HUES6 (cell line): ENCODE data around the gene DACH1.
"Not testable (repeated sequence)": the region's sequence is repeated elsewhere in the genome, so short reads cannot be mapped to it uniquely, and the experiment has no call there.

Source experiments
- H3K27ac ChIP-seq: 2 replicates; pipeline ENCODE4 v1.7.0; 2013; ENCODE audit warnings: low read depth, mild to moderate bottlenecking, low read length, inconsistent platforms
- H3K27me3 ChIP-seq: 2 replicates; pipeline ENCODE4 v1.6.1; 2013; ENCODE audit warnings: low read length; ENCODE audit not compliant: control insufficient read depth, insufficient read depth
- H3K36me3 ChIP-seq: 2 replicates; pipeline ENCODE4 v1.6.1; 2013; ENCODE audit warnings: low read length; ENCODE audit not compliant: control insufficient read depth, insufficient read depth
- H3K4me1 ChIP-seq: 2 replicates; pipeline ENCODE4 v1.6.1; 2013; ENCODE audit warnings: low read length; ENCODE audit not compliant: control insufficient read depth, insufficient read depth
- H3K4me3 ChIP-seq: 2 replicates; pipeline ENCODE4 v1.5.1; 2013; ENCODE audit warnings: low read depth, low read length
- H3K9ac ChIP-seq: one replicate; pipeline ENCODE4 v1.6.1; 2013; ENCODE audit warnings: mild to moderate bottlenecking, low read length
- H3K9me3 ChIP-seq: 2 replicates; pipeline ENCODE4 v1.6.1; 2013; ENCODE audit warnings: low read depth, low read length; ENCODE audit not compliant: control insufficient read depth, insufficient read depth

The DACH1 gene

GRCh38 chr13:71853725-71854124 lies 13.3 kb downstream of the DACH1 start:
- Histone ChIP-seq H3K27me3 (no peaks in the 10 kb centered on the region), H3K9me3 (no peaks in the 10 kb centered on the region), H3K4me1 (no peaks in the 10 kb centered on the region), H3K9ac (no peak overlapping the region), H3K36me3 (no peaks in the 10 kb centered on the region), H3K27ac (no peak overlapping the region), H3K4me3 (no peak overlapping the region)

- no peaks in the 10 kb centered on the region for H3K9me3 ChIP-seq
- no peaks in the 10 kb centered on the region for H3K36me3 ChIP-seq
- no peak overlapping the region for H3K27ac ChIP-seq
- no peak overlapping the region for H3K4me3 ChIP-seq
- no peaks in the 10 kb centered on the region for H3K4me1 ChIP-seq
- H3K27me3 ChIP-seq, result no peaks in the 10 kb centered on the region
- H3K9ac ChIP-seq, result no peak overlapping the region
These were observed 14.3 kb downstream of the DACH1 start for GRCh38 chr13:71852736-71853135.

GRCh38 chr13:71851498-71852409 lies 15.2 kb downstream of the DACH1 start:
- Histone ChIP-seq H3K4me3 (no peak overlapping the region), H3K9ac (no peak overlapping the region)

GRCh38 chr13:71842003-71842402 lies 25.0 kb downstream of the DACH1 start:
- no peaks in the 10 kb centered on the region for H3K36me3 ChIP-seq
- no peak overlapping the region for H3K27ac ChIP-seq
- H3K4me1 ChIP-seq, result no peaks in the 10 kb centered on the region
- no peaks in the 10 kb centered on the region for H3K27me3 ChIP-seq
- H3K9ac ChIP-seq, result no peak overlapping the region
- H3K9me3 ChIP-seq, result no peaks in the 10 kb centered on the region
- no peak overlapping the region for H3K4me3 ChIP-seq

More at GRCh38 chr13:71851498-71852409, 15.2 kb downstream of the DACH1 start:
- no peaks in the 10 kb centered on the region for H3K36me3 ChIP-seq
- no peaks in the 10 kb centered on the region for H3K4me1 ChIP-seq
- no peaks in the 10 kb centered on the region for H3K27me3 ChIP-seq
- no peaks in the 10 kb centered on the region for H3K9me3 ChIP-seq
- H3K27ac ChIP-seq, result no peak overlapping the region

GRCh38 chr13:71838842-71839241 lies 28.2 kb downstream of the DACH1 start:
- Histone ChIP-seq H3K27ac (no peak overlapping the region), H3K9ac (no peak overlapping the region), H3K4me3 (no peak overlapping the region), H3K9me3 (no peaks in the 10 kb centered on the region), H3K27me3 (no peaks in the 10 kb centered on the region), H3K36me3 (no peaks in the 10 kb centered on the region), H3K4me1 (no peaks in the 10 kb centered on the region)

- H3K9ac ChIP-seq, H3K36me3 ChIP-seq: not testable (repeated sequence)
These were observed 29.4 kb downstream of the DACH1 start for GRCh38 chr13:71837582-71837981.

GRCh38 chr13:71831716-71832115 lies 35.3 kb downstream of the DACH1 start:
- no peaks in the 10 kb centered on the region for H3K36me3 ChIP-seq
- no peak overlapping the region for H3K27ac ChIP-seq
- no peak overlapping the region for H3K9ac ChIP-seq
- peaks cover 13% of the 10 kb centered on the region for H3K4me1 ChIP-seq
- no peaks in the 10 kb centered on the region for H3K27me3 ChIP-seq
- no peaks in the 10 kb centered on the region for H3K9me3 ChIP-seq
- H3K4me3 ChIP-seq, result no peak overlapping the region

More at GRCh38 chr13:71837582-71837981, 29.4 kb downstream of the DACH1 start:
- not testable (repeated sequence) for H3K27ac ChIP-seq, H3K4me1 ChIP-seq, H3K9me3 ChIP-seq, H3K4me3 ChIP-seq, H3K27me3 ChIP-seq

- H3K27me3 ChIP-seq, result no peaks in the 10 kb centered on the region
- H3K36me3 ChIP-seq, result no peaks in the 10 kb centered on the region
- no peaks in the 10 kb centered on the region for H3K9me3 ChIP-seq
- no peak overlapping the region for H3K9ac ChIP-seq
- H3K27ac ChIP-seq, result no peak overlapping the region
- no peak overlapping the region for H3K4me3 ChIP-seq
- peaks cover 13% of the 10 kb centered on the region for H3K4me1 ChIP-seq
These were observed 36.3 kb downstream of the DACH1 start for GRCh38 chr13:71830736-71831135.

GRCh38 chr13:71830323-71830722 lies 36.7 kb downstream of the DACH1 start:
- no peaks in the 10 kb centered on the region for H3K27me3 ChIP-seq
- no peaks in the 10 kb centered on the region for H3K36me3 ChIP-seq
- H3K9me3 ChIP-seq, result no peaks in the 10 kb centered on the region
- H3K4me3 ChIP-seq, result no peak overlapping the region
- no peak overlapping the region for H3K9ac ChIP-seq
- H3K27ac ChIP-seq, result no peak overlapping the region
- peaks cover 13% of the 10 kb centered on the region for H3K4me1 ChIP-seq

GRCh38 chr13:71829547-71829946 lies 37.5 kb downstream of the DACH1 start:
- H3K36me3 ChIP-seq, result no peaks in the 10 kb centered on the region
- H3K4me1 ChIP-seq, result peaks cover 13% of the 10 kb centered on the region
- no peak overlapping the region for H3K4me3 ChIP-seq
- no peak overlapping the region for H3K27ac ChIP-seq
- H3K9me3 ChIP-seq, result no peaks in the 10 kb centered on the region
- no peaks in the 10 kb centered on the region for H3K27me3 ChIP-seq
- H3K9ac ChIP-seq, result no peak overlapping the region

GRCh38 chr13:71828564-71828963 lies 38.4 kb downstream of the DACH1 start:
- no peak overlapping the region for H3K9ac ChIP-seq
- peaks cover 13% of the 10 kb centered on the region for H3K4me1 ChIP-seq
- no peak overlapping the region for H3K27ac ChIP-seq
- H3K4me3 ChIP-seq, result no peak overlapping the region
- H3K27me3 ChIP-seq, result no peaks in the 10 kb centered on the region
- H3K9me3 ChIP-seq, result no peaks in the 10 kb centered on the region
- H3K36me3 ChIP-seq, result no peaks in the 10 kb centered on the region
